ENCODE measurements around the gene IKZF2.

The IKZF2 gene

GRCh38 chr2:213101692-213102460, 49.5 kb downstream of the IKZF2 start:
- no peak overlapping the region for H3K27ac ChIP-seq
- TF ChIP-seq ZFX (IDR thresholded peaks at IDR 0.05; ENCODE audit: borderline replicate concordance) (no peak), CTCF (IDR thresholded peaks at IDR 0.05) (no peak)

- H3K27ac ChIP-seq, result no peak overlapping the region
- TF ChIP-seq ZFX (IDR thresholded peaks at IDR 0.05; ENCODE audit: borderline replicate concordance) (no peak), CTCF (IDR thresholded peaks at IDR 0.05) (no peak)
These were observed 50.3 kb downstream of the IKZF2 start for GRCh38 chr2:213101109-213101508.

GRCh38 chr2:213098612-213099011, 52.8 kb downstream of the IKZF2 start:
- no peak overlapping the region for H3K27ac ChIP-seq
- TF ChIP-seq CTCF (IDR thresholded peaks at IDR 0.05), result no peak
- no peak for TF ChIP-seq ZFX (IDR thresholded peaks at IDR 0.05; ENCODE audit: borderline replicate concordance)

GRCh38 chr2:213091765-213092164, 59.6 kb downstream of the IKZF2 start:
- no peak overlapping the region for H3K27ac ChIP-seq
- TF ChIP-seq ZFX (IDR thresholded peaks at IDR 0.05; ENCODE audit: borderline replicate concordance) (no peak), CTCF (IDR thresholded peaks at IDR 0.05) (no peak)

GRCh38 chr2:213090772-213091171, 60.6 kb downstream of the IKZF2 start:
- TF ChIP-seq CTCF (IDR thresholded peaks at IDR 0.05) (no peak), ZFX (IDR thresholded peaks at IDR 0.05; ENCODE audit: borderline replicate concordance) (no peak)
- H3K27ac ChIP-seq, result no peak overlapping the region

GRCh38 chr2:213089438-213089837, 62.0 kb downstream of the IKZF2 start:
- no peak for TF ChIP-seq ZFX (IDR thresholded peaks at IDR 0.05; ENCODE audit: borderline replicate concordance)
- TF ChIP-seq CTCF (IDR thresholded peaks at IDR 0.05), result no peak
- H3K27ac ChIP-seq, result no peak overlapping the region

GRCh38 chr2:213087040-213087439, 64.4 kb downstream of the IKZF2 start:
- TF ChIP-seq ZFX (IDR thresholded peaks at IDR 0.05; ENCODE audit: borderline replicate concordance), result no peak
- TF ChIP-seq CTCF (IDR thresholded peaks at IDR 0.05), result no peak
- H3K27ac ChIP-seq, result no peak overlapping the region
